A549 (cell line): Measurements from ENCODE around the gene RNF126.

Experiments used
- CTCF ChIP-seq: fragments of >200 bp; sonication (Bioruptor Twin); formaldehyde crosslinking; IDR thresholded peaks from 3 replicates; pipeline ENCODE4 v1.5.1; 2016
- EP300 ChIP-seq, 2 experiments: fragments of >200 bp; sonication (Bioruptor Twin); formaldehyde crosslinking; IDR thresholded peaks; 2 replicates in 1 of 2; 3 replicates in 1 of 2; pipeline ENCODE4 v1.6.1; 2016 to 2017
- HMGXB4 ChIP-seq: fragments of 250-450 bp; sonication (Bioruptor Pico); IDR thresholded peaks from 2 replicates; pipeline ENCODE4 v1.5.0; 2021; ENCODE audit warnings: mild to moderate bottlenecking, moderate library complexity, borderline replicate concordance
- JUN ChIP-seq, 2 experiments: fragments of >200 bp; sonication (Bioruptor Twin); formaldehyde crosslinking; IDR thresholded peaks; 2 replicates in 1 of 2; 3 replicates in 1 of 2; pipeline ENCODE4 v1.6.1; 2016 to 2017
- MAFK ChIP-seq: fragments of 450-650 bp; IDR thresholded peaks from 2 replicates; pipeline ENCODE4 v1.6.1; 2014; ENCODE audit not compliant: partially characterized antibody
- NPAS2 ChIP-seq: fragments of 250-450 bp; sonication (Bioruptor Pico); IDR thresholded peaks from 2 replicates; pipeline ENCODE4 v1.8.0; 2022; ENCODE audit warnings: mild to moderate bottlenecking, moderate library complexity, borderline replicate concordance
- PBX3 ChIP-seq: IDR thresholded peaks from 2 replicates; pipeline ENCODE4 v1.6.1; 2012
- POLR2A ChIP-seq: IDR thresholded peaks from 2 replicates; pipeline ENCODE4 v1.6.1; 2012; ENCODE audit warnings: mild to moderate bottlenecking, low read length
- REST ChIP-seq: fragments of 200-600 bp; sonication (generic); IDR thresholded peaks from 2 replicates; pipeline ENCODE4 v1.6.1; 2016; ENCODE audit warnings: antibody characterized with exemption, mild to moderate bottlenecking, moderate library complexity
- RFX5 ChIP-seq: fragments of 450-650 bp; IDR thresholded peaks from 2 replicates; pipeline ENCODE4 v1.7.1; 2014; ENCODE audit warnings: antibody characterized with exemption, mild to moderate bottlenecking, moderate library complexity
- RNF2 ChIP-seq: fragments of 200-600 bp; sonication (generic); IDR thresholded peaks from 2 replicates; pipeline ENCODE4 v1.6.1; 2016; ENCODE audit warnings: low read depth, mild to moderate bottlenecking, antibody characterized with exemption, moderate library complexity, borderline replicate concordance

GRCh38 chr19:623175-623916 is 39.7 kb downstream of the RNF126 start:
- no peak for TF ChIP-seq RFX5
- TF ChIP-seq CTCF: no peak
- TF ChIP-seq RNF2: no peak
- no peak for TF ChIP-seq REST
- TF ChIP-seq NPAS2 (CRISPR knock-in tag): no peak
- TF ChIP-seq POLR2A: no peak
- no peak for TF ChIP-seq EP300 (IDR thresholded peaks at IDR 0.05)
- TF ChIP-seq HMGXB4: no peak
- TF ChIP-seq JUN (IDR thresholded peaks at IDR 0.05): no peak
- peak; percentile 6 for TF ChIP-seq MAFK
- no peak for TF ChIP-seq PBX3
